Panc1 (cell line): ENCODE data around the gene SLC19A2. TPM values are rescaled to one million over a fixed set of nuclear protein-coding genes. Genes with fewer than 3 reads are reported as not detected.

ENCODE experiments used
- ATAC-seq: fragments of 200-7000 bp; cut with Tn5 transposase; 2 replicates; pipeline ENCODE4 v1.9.1; 2020; ENCODE audit warnings: mild to moderate bottlenecking, moderate library complexity
- BruUV-seq: library from RNA; stranded (reverse); fragments of 400-500 nt; replicated peaks from 2 replicates; lab custom pipeline; 2021; lab: Mats Ljungman, UMichigan
- CTCF ChIA-PET: fragments of 300-600 bp; sonication (Branson Sonifier 250); formaldehyde crosslinking; loops from one replicate; lab custom pipeline; 2022; ENCODE audit warnings: antibody characterized with exemption; lab: Charles Lee
- POLR2A ChIA-PET: fragments of 300-600 bp; sonication (Branson Sonifier 250); formaldehyde crosslinking; loops from one replicate; lab custom pipeline; 2022; ENCODE audit warnings: antibody characterized with exemption; lab: Charles Lee
- DNase-seq: peaks from one replicate; pipeline ENCODE4 v3.0.0-alpha.2; 2010; ENCODE audit warnings: low read depth, low spot score
- H3K27ac ChIP-seq: 2 replicates; pipeline ENCODE4 v1.5.1; 2011; ENCODE audit warnings: mild to moderate bottlenecking, low read length, inconsistent platforms
- H3K27me3 ChIP-seq: fragments of 200-500 bp; sonication (Bioruptor generic); 2 replicates; pipeline ENCODE4 v1.6.0; 2014; ENCODE audit warnings: low read length, inconsistent platforms; ENCODE audit not compliant: control insufficient read depth, insufficient read depth
- H3K36me3 ChIP-seq: fragments of 200-500 bp; sonication (Bioruptor generic); 2 replicates; pipeline ENCODE4 v1.5.1; 2014; ENCODE audit warnings: inconsistent platforms, mild to moderate bottlenecking, low read length, moderate library complexity; ENCODE audit not compliant: control insufficient read depth, insufficient read depth
- H3K4me1 ChIP-seq: 2 replicates; pipeline ENCODE4 v1.5.1; 2011; ENCODE audit warnings: inconsistent platforms, mild to moderate bottlenecking, low read length, moderate library complexity; ENCODE audit not compliant: control insufficient read depth, insufficient read depth
- H3K4me3 ChIP-seq, 2 experiments: 2 replicates each; pipeline ENCODE4 v1.5.1; 2011 to 2012; ENCODE audit warnings: low read depth in 2 of 2, low read length in 2 of 2, mild to moderate bottlenecking in 2 of 2, inconsistent platforms in 1 of 2, moderate library complexity in 1 of 2
- H3K9me3 ChIP-seq: fragments of 200-500 bp; sonication (Bioruptor generic); 2 replicates; pipeline ENCODE4 v1.5.1; 2014; ENCODE audit warnings: low read depth, mild to moderate bottlenecking, inconsistent platforms, low read length, moderate library complexity; ENCODE audit not compliant: control insufficient read depth, insufficient read depth
- POLR2AphosphoS5 ChIP-seq: IDR thresholded peaks from 2 replicates; pipeline ENCODE4 v1.6.1; 2012; ENCODE audit warnings: mild to moderate bottlenecking, low read depth, low read length, moderate library complexity
- SIN3A ChIP-seq: IDR thresholded peaks from 2 replicates; pipeline ENCODE4 v1.6.1; 2012; ENCODE audit warnings: low read depth, mild to moderate bottlenecking, low read length, moderate library complexity, borderline replicate concordance; ENCODE audit not compliant: insufficient read depth
- TCF7L2 ChIP-seq: IDR thresholded peaks from 2 replicates; pipeline ENCODE4 v1.6.1; 2011; ENCODE audit warnings: mild to moderate bottlenecking, low read depth, low read length, inconsistent platforms
- in situ Hi-C: cut with HindIII; loops from 2 replicates; pipeline ENCODE4 v1.10.0; 2016; ENCODE audit warnings: low sequenced_read_pairs, low pct_unique_long_range_greater_than_20kb
- intact Hi-C: fragments of 100-400 bp; cut with micrococcal nuclease; formaldehyde crosslinking; loops from one replicate; pipeline ENCODE4 v1.10.0; 2022; ENCODE audit not compliant: unreplicated experiment
- total RNA-seq: library from RNA; stranded (reverse); gene quantifications from one replicate; pipeline ENCODE4 v1.2.1, GENCODE V29; 2021; ENCODE audit not compliant: unreplicated experiment
- TF ChIP-seq, protein P1 (sequence below): fragments of 450-650 bp; IDR thresholded peaks from 2 replicates; pipeline ENCODE4 v1.5.1; 2017; ENCODE audit warnings: mild to moderate bottlenecking
- TF ChIP-seq, protein P2 (sequence below), 2 experiments: IDR thresholded peaks; 2 replicates each; pipeline ENCODE4 v1.6.1; 2011 to 2012; ENCODE audit warnings: low read depth in 2 of 2, control low read depth in 1 of 2, low read length in 1 of 2, mild to moderate bottlenecking in 1 of 2, moderate library complexity in 1 of 2; ENCODE audit not compliant: insufficient read depth in 1 of 2

Gene SLC19A2
- total RNA-seq, 1 experiment from 2014 or later = 10.8 TPM

DNA sequence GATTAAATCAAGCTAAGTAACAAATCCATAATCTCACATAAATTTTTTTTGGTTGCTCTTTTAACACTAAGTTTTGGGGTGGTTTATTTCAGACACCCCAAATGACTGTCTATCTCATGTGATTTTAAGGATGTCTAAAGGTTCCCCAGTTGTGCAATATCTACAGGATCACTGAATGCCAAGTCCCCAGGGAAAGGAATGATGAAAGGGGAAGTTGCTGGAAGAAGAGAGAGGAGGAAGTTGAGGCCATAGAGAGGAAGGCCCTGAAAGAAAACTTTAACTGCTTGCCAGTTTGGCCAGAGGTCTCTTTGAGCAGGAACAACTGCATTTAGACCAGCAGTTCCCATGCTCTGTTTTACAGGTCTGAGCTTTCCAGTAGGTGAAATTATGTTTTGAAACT, 27.5 kb upstream of the SLC19A2 start:
- Histone ChIP-seq H3K9me3 (no peaks in the 10 kb centered on the region), H3K27ac (no peak overlapping the region), H3K36me3 (no peaks in the 10 kb centered on the region; the same call in 1 of the 2 replicates), H3K27me3 (no peaks in the 10 kb centered on the region; the same call in 1 of the 2 replicates), H3K4me1 (no peaks in the 10 kb centered on the region), H3K4me3 (no peak overlapping the region)
- in situ Hi-C loops (no loop called here), intact Hi-C loops (no loop called here)
- ATAC-seq (no peak), DNase-seq (no peak)
- BruUV-seq = no TSS peak
- TF ChIP-seq POLR2AphosphoS5 (no peak), TCF7L2 (no peak)
- TF ChIP-seq, protein P1, sequence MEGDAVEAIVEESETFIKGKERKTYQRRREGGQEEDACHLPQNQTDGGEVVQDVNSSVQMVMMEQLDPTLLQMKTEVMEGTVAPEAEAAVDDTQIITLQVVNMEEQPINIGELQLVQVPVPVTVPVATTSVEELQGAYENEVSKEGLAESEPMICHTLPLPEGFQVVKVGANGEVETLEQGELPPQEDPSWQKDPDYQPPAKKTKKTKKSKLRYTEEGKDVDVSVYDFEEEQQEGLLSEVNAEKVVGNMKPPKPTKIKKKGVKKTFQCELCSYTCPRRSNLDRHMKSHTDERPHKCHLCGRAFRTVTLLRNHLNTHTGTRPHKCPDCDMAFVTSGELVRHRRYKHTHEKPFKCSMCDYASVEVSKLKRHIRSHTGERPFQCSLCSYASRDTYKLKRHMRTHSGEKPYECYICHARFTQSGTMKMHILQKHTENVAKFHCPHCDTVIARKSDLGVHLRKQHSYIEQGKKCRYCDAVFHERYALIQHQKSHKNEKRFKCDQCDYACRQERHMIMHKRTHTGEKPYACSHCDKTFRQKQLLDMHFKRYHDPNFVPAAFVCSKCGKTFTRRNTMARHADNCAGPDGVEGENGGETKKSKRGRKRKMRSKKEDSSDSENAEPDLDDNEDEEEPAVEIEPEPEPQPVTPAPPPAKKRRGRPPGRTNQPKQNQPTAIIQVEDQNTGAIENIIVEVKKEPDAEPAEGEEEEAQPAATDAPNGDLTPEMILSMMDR = no peak
- TF ChIP-seq, protein P2, sequence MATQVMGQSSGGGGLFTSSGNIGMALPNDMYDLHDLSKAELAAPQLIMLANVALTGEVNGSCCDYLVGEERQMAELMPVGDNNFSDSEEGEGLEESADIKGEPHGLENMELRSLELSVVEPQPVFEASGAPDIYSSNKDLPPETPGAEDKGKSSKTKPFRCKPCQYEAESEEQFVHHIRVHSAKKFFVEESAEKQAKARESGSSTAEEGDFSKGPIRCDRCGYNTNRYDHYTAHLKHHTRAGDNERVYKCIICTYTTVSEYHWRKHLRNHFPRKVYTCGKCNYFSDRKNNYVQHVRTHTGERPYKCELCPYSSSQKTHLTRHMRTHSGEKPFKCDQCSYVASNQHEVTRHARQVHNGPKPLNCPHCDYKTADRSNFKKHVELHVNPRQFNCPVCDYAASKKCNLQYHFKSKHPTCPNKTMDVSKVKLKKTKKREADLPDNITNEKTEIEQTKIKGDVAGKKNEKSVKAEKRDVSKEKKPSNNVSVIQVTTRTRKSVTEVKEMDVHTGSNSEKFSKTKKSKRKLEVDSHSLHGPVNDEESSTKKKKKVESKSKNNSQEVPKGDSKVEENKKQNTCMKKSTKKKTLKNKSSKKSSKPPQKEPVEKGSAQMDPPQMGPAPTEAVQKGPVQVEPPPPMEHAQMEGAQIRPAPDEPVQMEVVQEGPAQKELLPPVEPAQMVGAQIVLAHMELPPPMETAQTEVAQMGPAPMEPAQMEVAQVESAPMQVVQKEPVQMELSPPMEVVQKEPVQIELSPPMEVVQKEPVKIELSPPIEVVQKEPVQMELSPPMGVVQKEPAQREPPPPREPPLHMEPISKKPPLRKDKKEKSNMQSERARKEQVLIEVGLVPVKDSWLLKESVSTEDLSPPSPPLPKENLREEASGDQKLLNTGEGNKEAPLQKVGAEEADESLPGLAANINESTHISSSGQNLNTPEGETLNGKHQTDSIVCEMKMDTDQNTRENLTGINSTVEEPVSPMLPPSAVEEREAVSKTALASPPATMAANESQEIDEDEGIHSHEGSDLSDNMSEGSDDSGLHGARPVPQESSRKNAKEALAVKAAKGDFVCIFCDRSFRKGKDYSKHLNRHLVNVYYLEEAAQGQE (IDR thresholded peaks at IDR 0.05; ENCODE audit: insufficient read depth in 1 of 2, low read depth in 2 of 2, low read length in 1 of 2) = no peak
- POLR2A ChIA-PET = no interaction called here
- CTCF ChIA-PET = no interaction called here

DNA sequence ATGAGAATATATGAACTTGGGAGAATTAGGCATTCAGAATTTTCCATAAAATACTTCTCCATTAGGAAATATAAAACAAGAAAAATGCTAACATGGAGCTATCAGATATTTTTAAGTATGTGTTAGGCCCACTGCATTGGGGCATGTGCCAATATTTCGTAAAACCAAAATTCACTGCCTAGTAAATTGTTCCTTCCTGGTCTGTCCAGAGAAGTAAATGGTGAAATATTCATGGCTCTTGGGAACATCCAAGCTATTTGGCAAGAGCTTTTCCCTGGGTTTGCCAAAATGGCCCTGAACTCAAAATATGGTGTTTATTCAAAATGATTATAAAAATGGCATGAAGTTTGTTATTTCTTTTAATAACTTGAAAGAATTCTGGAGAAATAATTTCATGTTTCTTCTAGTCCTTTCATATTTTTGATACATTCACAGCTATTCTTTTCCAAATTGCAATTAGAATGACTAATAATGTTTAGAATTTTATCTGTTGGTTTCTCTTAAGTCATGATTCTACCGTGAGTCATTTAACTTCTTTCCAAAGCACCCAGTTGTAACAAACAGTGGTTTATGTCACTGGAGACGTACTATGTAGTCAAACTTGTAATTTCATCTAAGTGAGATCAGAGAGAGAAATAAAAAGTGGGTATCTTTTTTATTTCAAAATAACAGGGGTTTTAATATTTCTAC, 25.7 kb upstream of the SLC19A2 start:
- Histone ChIP-seq H3K4me3 (no peak overlapping the region), H3K27ac (no peak overlapping the region), H3K36me3 (no peaks in the 10 kb centered on the region; the same call in 1 of the 2 replicates), H3K4me1 (no peaks in the 10 kb centered on the region), H3K27me3 (no peaks in the 10 kb centered on the region; the same call in 1 of the 2 replicates), H3K9me3 (no peaks in the 10 kb centered on the region)
- no peak for ATAC-seq
- POLR2A ChIA-PET = no interaction called here
- no TSS peak for BruUV-seq
- in situ Hi-C loops (no loop called here), intact Hi-C loops (no loop called here)
- DNase-seq = no peak
- CTCF ChIA-PET = interaction anchor here (0.6 kb wide), 1 partner anchor 1186 kb away, joined by 3 read pairs; no protein-coding TSS in a partner anchor
- TF ChIP-seq SIN3A (no peak), POLR2AphosphoS5 (no peak), TCF7L2 (no peak)
- TF ChIP-seq, protein P2 (IDR thresholded peaks at IDR 0.05; ENCODE audit: insufficient read depth in 1 of 2, low read depth in 2 of 2, low read length in 1 of 2) = no peak
- TF ChIP-seq, protein P1 = no peak
